H1 (cell line): ENCODE data around the gene THADA. TPM values are rescaled to one million over a fixed set of nuclear protein-coding genes. Genes with fewer than 3 reads are reported as not detected.

ENCODE experiments used
- CTCF ChIA-PET: fragments of 300-600 bp; sonication (Branson Sonifier 250); formaldehyde crosslinking; loops from one replicate; lab custom pipeline; 2021; ENCODE audit not compliant: partially characterized antibody; lab: Charles Lee
- POLR2A ChIA-PET: fragments of 300-600 bp; sonication (Branson Sonifier 250); formaldehyde crosslinking; loops from one replicate; lab custom pipeline; 2021; ENCODE audit warnings: inconsistent platforms; ENCODE audit not compliant: partially characterized antibody; lab: Charles Lee
- DNase-seq, 2 experiments: peaks; one replicate each; pipeline versions ENCODE4 v3.0.0 to v3.0.0-alpha.2; 2010 to 2022; ENCODE audit warnings: low spot score in 2 of 2, low read depth in 1 of 2, mixed read lengths in 1 of 2
- FAIRE-seq: peaks from 2 replicates; lab custom pipeline; 2011; peaks lifted over from hg19 to GRCh38; lab: Jason Lieb, UNC
- H2AFZ ChIP-seq: 2 replicates; pipeline ENCODE4 v1.8.1; 2012; ENCODE audit warnings: low read length, inconsistent platforms
- H2AK5ac ChIP-seq: 2 replicates; pipeline ENCODE4 v1.6.1; 2013; ENCODE audit warnings: low read depth, low read length
- H2BK120ac ChIP-seq: replicated peaks from 2 replicates; pipeline ENCODE3; 2013; ENCODE audit warnings: low read depth, low read length, inconsistent platforms
- H2BK12ac ChIP-seq: 2 replicates; pipeline ENCODE4 v1.6.1; 2013; ENCODE audit warnings: low read depth, low read length
- H2BK15ac ChIP-seq: 2 replicates; pipeline ENCODE4 v1.6.1; 2013; ENCODE audit warnings: low read length
- H2BK20ac ChIP-seq: 2 replicates; pipeline ENCODE4 v1.6.1; 2013; ENCODE audit warnings: low read length
- H2BK5ac ChIP-seq: 2 replicates; pipeline ENCODE4 v1.6.1; 2013; ENCODE audit warnings: low read depth, low read length
- H3K14ac ChIP-seq: 2 replicates; pipeline ENCODE4 v1.6.1; 2013; ENCODE audit warnings: inconsistent platforms; ENCODE audit not compliant: insufficient read length
- H3K18ac ChIP-seq: 2 replicates; pipeline ENCODE4 v1.6.1; 2013; ENCODE audit warnings: low read length; ENCODE audit errors: extremely low read depth
- H3K23ac ChIP-seq: 2 replicates; pipeline ENCODE4 v1.6.1; 2013; ENCODE audit warnings: inconsistent platforms; ENCODE audit not compliant: insufficient read length
- H3K23me2 ChIP-seq: 2 replicates; pipeline ENCODE4 v1.6.1; 2013; ENCODE audit warnings: low read depth, low read length
- H3K27ac ChIP-seq: 2 replicates; pipeline ENCODE4 v1.6.1; 2011; ENCODE audit warnings: low read depth, low read length, inconsistent platforms
- H3K27me3 ChIP-seq, 4 experiments: replicated peaks in 1 of 4; 1 replicate in 1 of 4; 2 replicates in 3 of 4; pipeline versions ENCODE4 v1.6.1 to v1.8.1; 2011 to 2013; ENCODE audit warnings: low read length in 3 of 4, mild to moderate bottlenecking in 3 of 4, inconsistent platforms in 2 of 4, mixed read lengths in 2 of 4, moderate library complexity in 1 of 4; ENCODE audit not compliant: control insufficient read depth in 3 of 4, insufficient read depth in 3 of 4; ENCODE audit errors: extremely low read depth in 1 of 4
- H3K36me3 ChIP-seq, 4 experiments: 2 replicates each; pipeline versions ENCODE4 v1.6.1 to v1.8.1; 2011 to 2013; ENCODE audit warnings: mild to moderate bottlenecking in 4 of 4, low read length in 3 of 4, moderate library complexity in 2 of 4, control low read depth in 1 of 4, inconsistent platforms in 1 of 4; ENCODE audit not compliant: insufficient read depth in 4 of 4, control insufficient read depth in 2 of 4
- H3K4ac ChIP-seq: replicated peaks from 2 replicates; pipeline ENCODE3; 2013; ENCODE audit warnings: low read length, low read depth, mixed read lengths, inconsistent platforms; ENCODE audit not compliant: insufficient read length
- H3K4me1 ChIP-seq, 4 experiments: replicated peaks in 1 of 4; 1 replicate in 1 of 4; 2 replicates in 3 of 4; pipeline versions ENCODE4 v1.6.1 to v1.8.1; 2011 to 2013; ENCODE audit warnings: low read length in 3 of 4, inconsistent platforms in 2 of 4, mixed read lengths in 1 of 4; ENCODE audit not compliant: insufficient read depth in 4 of 4, control insufficient read depth in 3 of 4
- H3K4me2 ChIP-seq, 2 experiments: 2 replicates each; pipeline versions ENCODE4 v1.6.1 to v1.8.1; 2011 to 2013; ENCODE audit warnings: low read depth in 2 of 2, low read length in 2 of 2, control low read depth in 1 of 2, inconsistent platforms in 1 of 2, mild to moderate bottlenecking in 1 of 2; ENCODE audit not compliant: insufficient read depth in 1 of 2
- H3K4me3 ChIP-seq, 4 experiments: fragments of 200-600, 300-600 bp in 1 of 4; sonication (generic), shearing (Covaris generic), sonication (Bioruptor Twin) in 1 of 4; 2 replicates each; pipeline versions ENCODE4 v1.5.1 to v1.8.1; 2011 to 2016; ENCODE audit warnings: low read length in 4 of 4, low read depth in 3 of 4, control low read depth in 2 of 4, inconsistent platforms in 2 of 4, mild to moderate bottlenecking in 2 of 4, mixed read lengths in 1 of 4, moderate library complexity in 1 of 4; ENCODE audit not compliant: insufficient read depth in 2 of 4; ENCODE audit errors: extremely low read depth in 1 of 4
- H3K56ac ChIP-seq: replicated peaks from 2 replicates; pipeline ENCODE3; 2013; ENCODE audit warnings: low read depth, mild to moderate bottlenecking, mixed read lengths, low read length, inconsistent platforms; ENCODE audit not compliant: insufficient read length
- H3K79me1 ChIP-seq: 2 replicates; pipeline ENCODE4 v1.6.1; 2013; ENCODE audit warnings: low read depth, low read length, control low read depth
- H3K79me2 ChIP-seq, 2 experiments: 2 replicates each; pipeline versions ENCODE4 v1.6.1 to v1.8.1; 2012 to 2013; ENCODE audit warnings: low read length in 2 of 2, mild to moderate bottlenecking in 2 of 2, inconsistent platforms in 1 of 2; ENCODE audit not compliant: insufficient read depth in 2 of 2, control insufficient read depth in 1 of 2
- H3K9ac ChIP-seq, 4 experiments: replicated peaks in 1 of 4; 1 replicate in 1 of 4; 2 replicates in 3 of 4; pipeline versions ENCODE4 v1.6.1 to v1.8.1; 2011 to 2013; ENCODE audit warnings: low read depth in 3 of 4, low read length in 3 of 4, control low read depth in 2 of 4, mild to moderate bottlenecking in 2 of 4, moderate library complexity in 2 of 4, inconsistent platforms in 1 of 4; ENCODE audit errors: extremely low read depth in 1 of 4
- H3K9me3 ChIP-seq, 2 experiments: 2 replicates each; pipeline versions ENCODE4 v1.6.1 to v1.8.1; 2012 to 2013; ENCODE audit warnings: mild to moderate bottlenecking in 2 of 2, moderate library complexity in 2 of 2, control low read depth in 1 of 2, inconsistent platforms in 1 of 2, low read depth in 1 of 2, low read length in 1 of 2, mixed read lengths in 1 of 2; ENCODE audit not compliant: insufficient read depth in 2 of 2
- H4K20me1 ChIP-seq, 2 experiments: replicated peaks in 1 of 2; 2 replicates each; pipeline versions ENCODE3 to v1.8.1; 2011 to 2013; ENCODE audit warnings: inconsistent platforms in 2 of 2, low read length in 2 of 2, mild to moderate bottlenecking in 1 of 2; ENCODE audit not compliant: insufficient read depth in 2 of 2, control insufficient read depth in 1 of 2
- H4K5ac ChIP-seq: 2 replicates; pipeline ENCODE4 v1.6.1; 2013; ENCODE audit warnings: low read length, low read depth, mixed read lengths, inconsistent platforms; ENCODE audit not compliant: insufficient read length
- H4K8ac ChIP-seq: 2 replicates; pipeline ENCODE4 v1.8.0; 2013; ENCODE audit warnings: mild to moderate bottlenecking, moderate library complexity, low read length, inconsistent platforms; ENCODE audit not compliant: insufficient read depth; ENCODE audit errors: extremely low read depth
- H4K91ac ChIP-seq: replicated peaks from 2 replicates; pipeline ENCODE3; 2013; ENCODE audit warnings: low read length, mixed read lengths, inconsistent platforms; ENCODE audit not compliant: insufficient read length
- EP300 ChIP-seq, 2 experiments: IDR thresholded peaks; 1 replicate in 1 of 2; 2 replicates in 1 of 2; pipeline ENCODE4 v1.6.1; 2011 to 2012; ENCODE audit warnings: low read depth in 2 of 2, low read length in 2 of 2, mild to moderate bottlenecking in 2 of 2, borderline replicate concordance in 1 of 2, inconsistent platforms in 1 of 2, moderate library complexity in 1 of 2
- MAFK ChIP-seq: IDR thresholded peaks from 2 replicates; pipeline ENCODE4 v1.6.1; 2012; ENCODE audit warnings: low read depth, mild to moderate bottlenecking, improper control_type of control experiment, low read length
- POU5F1 ChIP-seq: IDR thresholded peaks from 2 replicates; pipeline ENCODE4 v1.6.1; 2011; ENCODE audit warnings: low read depth, mild to moderate bottlenecking, low read length, moderate library complexity
- SP1 ChIP-seq: IDR thresholded peaks from 2 replicates; pipeline ENCODE4 v1.6.1; 2011; ENCODE audit warnings: low read depth, low read length
- TAF7 ChIP-seq: optimal IDR thresholded peaks from 2 replicates; pipeline ENCODE3; 2011; ENCODE audit warnings: low read depth, mild to moderate bottlenecking, inconsistent platforms, low read length, moderate library complexity, borderline replicate concordance
- WGBS, 2 experiments: shearing (Covaris generic) in 1 of 2; methylation state at CpG; one replicate each; pipeline versions ENCODE4 v1.1.6 to v1.1.7; 2013 to 2015; ENCODE audit warnings: low lambda C conversion rate in 2 of 2, mixed read lengths in 2 of 2, inconsistent platforms in 1 of 2, low coverage in 1 of 2, missing lambda C conversion rate in 1 of 2; ENCODE audit not compliant: insufficient replicate concordance in 2 of 2, insufficient coverage in 1 of 2, insufficient read length in 1 of 2; ENCODE audit errors: extremely low coverage in 1 of 2, missing lambda C conversion rate in 1 of 2; 5-methylcytosine and 5-hydroxymethylcytosine counted together
- polyA plus RNA-seq, 7 experiments: library from polyadenylated mRNA; depleted of rRNA in 3 of 7; stranded (reverse) in 5 of 7; unstranded in 2 of 7; fragments of >200 nt in 5 of 7; fragments of 200-250 nt in 2 of 7; gene quantifications; 1 replicate in 5 of 7; 2 replicates in 1 of 7; 4 replicates in 1 of 7; pipeline versions ENCODE4 v1.2.1 to v1.2.3, GENCODE V29; 2011 to 2013; ENCODE audit warnings: missing spikeins in 2 of 7, mixed read lengths in 2 of 7
- total RNA-seq: library from RNA; stranded (reverse); fragmentation: NEBNext Ultra II Directional; extraction: Animal tissue kit (Norgen Biotek cat#: 25700); gene quantifications from 2 replicates; pipeline ENCODE4 v1.2.1, GENCODE V29; 2021

The THADA gene
- total and polyA plus RNA-seq, 2 of the 8 experiments (the other 6 are each of a cell fraction or from before 2014, with no cell fraction given): 22.4 to 26.8 TPM

GRCh38 chr2:43448822-43449110 is 147.1 kb downstream of the THADA start:
- WGBS, 2 experiments: 68% methylated on average over 1 of the region's 1 CpG; no CpG with 5 or more reads in 1 of the 2 experiments
- H3K4me3 ChIP-seq: no peak overlapping the region
- H3K23ac ChIP-seq: no peak overlapping the region
- CTCF ChIA-PET: interaction anchor here (0.6 kb wide), 1 partner anchor 81 kb away, joined by 3 read pairs; no protein-coding TSS in a partner anchor
- FAIRE-seq: no peak
- no peak overlapping the region for H3K56ac ChIP-seq
- H3K14ac ChIP-seq: no peak overlapping the region
- H2BK15ac ChIP-seq: no peak overlapping the region
- H3K18ac ChIP-seq: no peak overlapping the region
- no peaks in the 10 kb centered on the region for H3K9me3 ChIP-seq
- H4K5ac ChIP-seq: peak overlapping the region; percentile 15
- H2BK12ac ChIP-seq: peak overlapping the region; percentile 89; the same call in 1 of the 2 replicates
- no peak overlapping the region for H4K91ac ChIP-seq
- no peaks in the 10 kb centered on the region for H3K79me1 ChIP-seq
- H3K4me1 ChIP-seq: peaks cover 3 to 20% (median 9%) of the 10 kb centered on the region in 4 experiments; a peak in 4 of 7 replicates
- H4K8ac ChIP-seq: no peak overlapping the region
- no peak overlapping the region for H2AK5ac ChIP-seq
- H3K4me2 ChIP-seq: 0 out of 4 replicates have a peak overlapping the region, but pooled peaks of 1 of the 2 experiments have one; percentile 33
- 0 out of 2 replicates have a peak overlapping the region, but pooled peaks have one; percentile 4 for H2AFZ ChIP-seq
- H2BK120ac ChIP-seq: no peak overlapping the region
- H3K27me3 ChIP-seq: no peaks in the 10 kb centered on the region
- no peak overlapping the region for H3K4ac ChIP-seq
- DNase-seq: no peak
- H3K23me2 ChIP-seq: no peaks in the 10 kb centered on the region
- peak; percentile 72 for TF ChIP-seq SP1
- TF ChIP-seq MAFK: no peak
- TF ChIP-seq TAF7: peak; percentile 14
- no peak for TF ChIP-seq POU5F1
- peak in 1 of 2 experiments; percentile 49; a peak in 1 of 3 replicates for TF ChIP-seq EP300 (IDR thresholded peaks at IDR 0.05; ENCODE audit: borderline replicate concordance in 1 of 2, low read depth in 2 of 2, low read length in 2 of 2)
- no peak overlapping the region for H2BK5ac ChIP-seq
- POLR2A ChIA-PET: interaction anchor here (0.6 to 0.7 kb wide), 2 partner anchors 8 to 147 kb away, joined by 3 read pairs; no protein-coding TSS in a partner anchor
- no peak overlapping the region for H2BK20ac ChIP-seq
- H3K79me2 ChIP-seq: no peaks in the 10 kb centered on the region
- H3K9ac ChIP-seq: no peak overlapping the region; a peak in 1 of 7 replicates
- H3K27ac ChIP-seq: peak overlapping the region; percentile 70
- no peaks in the 10 kb centered on the region for H3K36me3 ChIP-seq
- no peaks in the 10 kb centered on the region for H4K20me1 ChIP-seq
